GM19351 (cell line): Measurements from ENCODE around the gene SLC12A7.
"Not testable (repeated sequence)": the region's sequence is repeated elsewhere in the genome, so short reads cannot be mapped to it uniquely, and the experiment has no call there.

Source experiments
- ATAC-seq: cut with Tn5 transposase; IDR thresholded peaks from one replicate; pipeline ENCODE4 v1.9.1; 2021; ENCODE audit warnings: mild to moderate bottlenecking, moderate library complexity; ENCODE audit not compliant: unreplicated experiment

SLC12A7 gene

DNA sequence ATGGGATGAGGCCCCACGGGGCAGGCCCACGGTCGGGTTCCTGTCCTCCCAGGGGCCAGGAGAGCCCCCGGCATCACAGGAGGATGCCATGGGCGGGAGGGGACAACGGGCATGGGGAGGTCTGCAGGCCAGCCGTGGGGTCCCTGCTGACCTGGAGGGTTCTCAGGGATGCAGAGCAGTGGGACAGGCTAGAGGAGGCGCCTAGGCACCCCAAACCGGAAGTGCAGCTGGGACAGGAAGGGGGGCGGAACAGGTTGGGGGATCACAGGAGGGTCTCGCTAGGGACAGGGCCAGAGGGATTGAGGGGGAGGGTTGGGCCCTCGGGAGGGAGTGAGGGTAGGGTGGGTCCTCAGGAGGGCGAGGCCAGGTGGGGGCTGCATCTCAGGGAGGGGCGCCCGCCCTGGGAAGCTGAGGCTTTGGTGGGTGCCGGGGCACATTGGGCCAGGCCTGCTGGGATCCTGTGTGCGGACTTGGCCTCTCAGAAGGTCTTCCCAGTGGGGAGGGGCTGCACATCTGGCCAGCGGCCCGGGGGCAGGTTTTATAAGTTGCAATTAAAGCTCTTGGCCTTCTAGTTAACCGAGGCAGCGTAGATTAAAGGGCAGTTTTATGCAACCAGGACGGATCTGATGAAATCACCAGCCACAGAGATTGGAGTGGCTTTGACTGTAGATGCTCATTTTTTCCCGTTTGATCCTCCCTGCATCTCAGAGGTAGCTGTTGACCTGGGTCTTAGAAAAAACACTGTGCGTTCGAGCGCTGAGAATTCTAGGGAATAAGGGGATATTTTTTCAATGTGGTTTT is 83.2 kb downstream of the SLC12A7 start:
- no peak for ATAC-seq

DNA sequence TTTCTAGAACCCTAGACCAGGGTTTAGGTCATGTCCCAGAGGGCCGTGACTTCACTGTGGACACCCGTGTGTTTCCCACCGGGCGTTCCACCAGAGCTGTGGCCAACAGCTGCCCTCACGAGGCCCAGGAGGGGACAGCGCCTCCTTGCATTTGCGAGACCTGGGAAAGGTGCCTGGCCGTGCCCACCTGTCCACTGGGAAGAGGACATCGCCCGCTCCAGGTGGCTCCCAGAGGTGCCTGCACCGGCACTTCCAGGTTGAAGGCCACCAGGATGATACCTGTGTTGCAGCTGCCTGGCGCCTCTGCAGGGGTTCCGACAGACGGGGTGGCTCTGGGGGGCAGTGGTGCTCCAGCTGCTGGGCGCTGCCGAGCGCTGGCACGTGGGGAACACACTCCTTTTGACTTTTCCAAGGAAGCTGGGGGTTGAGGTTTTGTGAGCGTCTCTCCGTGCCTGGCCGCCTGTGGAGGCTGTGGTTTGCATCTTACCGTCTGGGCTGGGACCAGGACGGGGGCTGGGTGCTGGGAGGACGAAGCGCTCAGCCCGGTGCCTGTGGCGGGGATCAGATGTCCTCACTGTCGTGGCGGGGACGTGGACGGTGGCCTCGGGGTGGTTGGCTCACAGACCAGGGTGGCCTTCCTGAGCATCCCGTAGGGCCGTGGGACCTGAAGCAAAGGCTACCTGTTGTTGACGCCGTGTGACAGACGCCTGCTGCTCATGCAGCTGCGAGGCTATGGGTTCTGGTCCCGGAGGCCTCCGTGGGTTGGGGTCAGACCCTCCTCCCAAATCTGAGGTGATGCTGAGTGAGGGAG is 84.0 kb downstream of the SLC12A7 start:
- no peak for ATAC-seq

DNA sequence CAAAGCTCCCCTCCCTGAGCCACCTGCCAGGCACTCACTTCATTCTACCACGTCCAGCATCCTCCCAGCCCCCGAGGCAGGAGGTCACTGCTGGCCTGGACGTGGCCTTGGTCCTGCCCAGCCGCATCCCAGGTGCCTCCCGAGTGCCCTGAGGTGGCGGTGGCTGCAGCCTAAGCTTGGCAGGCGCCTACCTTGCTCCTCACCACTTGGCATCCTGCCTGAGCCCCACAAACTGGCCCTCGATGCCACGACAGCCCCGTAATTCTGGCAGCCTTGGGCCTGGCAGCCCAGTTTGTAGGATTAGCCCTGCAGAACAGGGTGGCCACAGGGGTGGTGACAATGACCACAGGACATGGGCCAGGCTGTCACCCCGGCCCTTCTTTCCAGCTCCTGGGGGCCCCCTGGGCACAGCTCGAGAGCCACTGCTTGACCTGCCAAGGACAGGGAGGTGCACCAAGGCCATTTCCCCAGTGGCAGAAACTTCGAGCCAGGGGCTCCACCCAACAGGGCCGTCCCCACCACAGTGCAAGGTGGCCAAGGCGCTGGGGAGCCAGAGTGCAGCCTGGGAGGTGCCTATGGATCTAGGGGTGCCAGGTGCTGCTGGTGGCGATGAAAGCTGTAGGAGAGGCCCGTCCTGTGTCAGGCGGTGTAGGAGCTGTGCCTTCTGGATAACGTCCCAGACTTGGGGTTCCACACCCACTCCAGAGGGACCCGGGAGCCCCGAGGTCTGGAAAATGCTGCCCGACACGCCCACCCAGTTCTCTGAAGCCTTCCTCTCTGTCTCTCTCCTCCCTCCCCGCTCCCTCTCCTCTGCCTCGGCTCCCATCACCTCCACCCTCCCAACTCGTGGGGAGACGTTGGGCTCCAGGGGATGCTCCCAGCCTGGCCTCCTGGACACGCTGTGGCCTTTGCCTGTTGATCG is 84.9 kb downstream of the SLC12A7 start:
- ATAC-seq = no peak

- not testable (repeated sequence) for ATAC-seq
Measured at GRCh38 chr5:1021969-1022336, 89.9 kb downstream of the SLC12A7 start.

- ATAC-seq = no peak
Measured at GRCh38 chr5:1021136-1021968, 90.5 kb downstream of the SLC12A7 start.

GRCh38 chr5:1020452-1020961 is 91.4 kb downstream of the SLC12A7 start:
- ATAC-seq = no peak

- no peak for ATAC-seq
Measured at GRCh38 chr5:1019001-1019905, 92.6 kb downstream of the SLC12A7 start.

DNA sequence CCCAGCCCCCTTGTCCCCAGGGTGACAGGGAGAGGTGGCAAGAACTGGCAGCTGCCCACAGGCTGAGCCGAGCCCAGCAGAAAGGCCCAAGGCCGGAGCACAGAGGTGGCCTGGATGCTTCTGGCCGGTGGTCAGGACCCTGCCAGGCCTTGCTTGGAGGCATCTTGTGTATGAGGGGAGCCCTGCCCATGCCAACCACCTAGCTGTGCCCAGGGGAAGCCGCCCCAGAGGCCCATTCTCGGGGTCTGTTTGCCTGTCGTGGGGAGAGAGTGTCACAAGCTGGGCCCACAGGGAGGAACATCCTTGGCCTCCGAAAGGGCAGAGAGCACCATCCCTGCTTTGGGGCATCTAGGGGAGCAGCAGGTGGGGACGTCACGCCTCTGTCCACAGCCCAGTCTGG is 93.3 kb downstream of the SLC12A7 start:
- ATAC-seq = no peak

DNA sequence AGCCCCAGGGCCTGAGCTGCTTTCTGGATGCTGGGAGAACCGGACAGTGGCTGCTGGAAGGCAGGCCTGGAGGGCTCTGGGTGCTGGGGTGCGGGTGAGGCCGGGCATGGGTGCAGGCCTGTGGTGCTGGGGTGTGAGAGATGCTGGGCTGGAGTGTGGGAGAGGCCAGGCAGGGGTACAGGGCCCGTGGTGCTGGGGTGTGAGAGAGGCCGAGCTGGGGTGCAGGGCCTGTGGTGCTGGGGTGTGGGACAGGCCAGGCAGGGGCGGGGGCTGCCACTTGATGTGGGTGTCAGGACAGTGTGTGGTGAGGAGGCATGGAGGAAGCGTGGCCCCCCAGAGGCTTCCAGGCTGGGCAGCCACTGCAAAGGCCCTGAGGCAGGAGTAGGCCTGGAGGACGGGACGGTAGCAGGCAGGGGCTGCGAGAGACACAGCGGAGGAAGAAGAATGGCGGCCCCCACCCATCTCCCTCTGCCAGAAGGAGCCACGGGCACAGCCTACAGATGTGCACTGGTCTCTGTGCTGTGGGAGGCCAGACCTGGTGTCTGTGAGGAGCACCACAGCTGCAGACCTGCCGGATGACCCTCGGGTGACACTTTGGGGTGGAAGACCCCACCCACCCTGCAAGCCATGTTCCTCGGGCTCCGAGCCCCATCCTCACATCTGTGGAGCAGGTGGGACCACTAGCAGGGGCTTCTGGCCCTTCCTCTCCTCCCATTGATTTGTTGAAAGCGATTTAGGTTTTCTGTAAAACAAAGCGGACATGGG is 94.0 kb downstream of the SLC12A7 start:
- ATAC-seq = no peak

- ATAC-seq = no peak
Measured at GRCh38 chr5:1017056-1017455, 94.8 kb downstream of the SLC12A7 start.

DNA sequence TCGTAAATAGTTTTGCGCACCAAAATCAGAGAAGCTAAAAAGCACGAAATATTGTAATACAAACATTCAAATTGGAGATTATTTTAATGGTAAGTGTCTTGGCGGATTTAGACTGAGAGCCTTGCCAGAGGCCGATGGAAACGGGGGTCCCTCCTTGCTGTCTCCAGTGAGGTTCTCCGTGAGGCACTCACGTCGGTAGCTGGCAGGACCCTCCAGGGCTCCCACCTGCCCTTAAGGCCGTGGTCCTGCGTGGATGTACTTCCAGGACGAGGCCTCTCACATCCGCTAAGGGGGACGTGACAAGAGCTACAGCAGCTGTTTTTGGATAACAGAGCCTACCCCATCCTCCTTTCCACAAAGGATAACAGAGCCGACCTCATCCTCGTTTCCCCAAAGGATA is 95.4 kb downstream of the SLC12A7 start:
- no peak for ATAC-seq

DNA sequence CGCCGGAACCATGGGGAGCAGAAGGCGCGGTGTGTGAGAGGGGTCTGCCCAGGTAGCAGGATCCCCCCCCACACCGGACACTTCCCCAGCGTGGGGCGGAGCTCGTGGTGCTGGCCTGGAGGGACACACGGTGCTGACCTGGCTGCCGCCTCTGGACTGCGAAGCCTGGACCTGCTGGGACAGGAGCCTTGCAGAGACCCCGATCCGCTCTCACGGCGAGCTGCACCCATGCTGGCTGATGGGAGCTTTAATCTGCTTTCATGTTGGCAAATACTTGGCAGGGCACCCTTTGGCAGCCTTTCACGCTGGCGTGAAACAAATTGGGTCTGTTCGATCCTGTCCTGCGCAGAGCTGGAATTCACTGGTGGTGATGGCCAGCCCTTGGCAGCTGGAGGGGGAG is 95.8 kb downstream of the SLC12A7 start:
- ATAC-seq = no peak

DNA sequence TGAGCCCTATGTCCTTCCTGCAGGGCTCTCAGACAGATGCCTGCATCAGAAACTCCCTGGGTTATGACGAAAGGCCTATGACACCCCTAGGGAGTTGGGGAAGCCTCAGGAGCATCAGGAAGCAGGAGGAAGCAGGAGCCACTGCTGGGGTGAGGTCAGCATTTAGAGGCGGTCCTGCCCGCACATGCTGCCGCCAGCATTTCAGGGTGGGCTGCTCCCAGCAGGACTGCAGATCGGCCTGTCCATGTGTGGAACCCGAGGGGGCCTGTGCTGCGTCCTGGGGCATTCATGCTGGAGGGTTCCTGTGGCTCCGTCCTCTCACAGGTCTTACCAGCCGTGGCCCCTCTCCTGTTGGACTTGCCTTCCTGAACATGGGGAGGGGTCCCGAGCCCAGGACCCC is 96.4 kb downstream of the SLC12A7 start:
- no peak for ATAC-seq

DNA sequence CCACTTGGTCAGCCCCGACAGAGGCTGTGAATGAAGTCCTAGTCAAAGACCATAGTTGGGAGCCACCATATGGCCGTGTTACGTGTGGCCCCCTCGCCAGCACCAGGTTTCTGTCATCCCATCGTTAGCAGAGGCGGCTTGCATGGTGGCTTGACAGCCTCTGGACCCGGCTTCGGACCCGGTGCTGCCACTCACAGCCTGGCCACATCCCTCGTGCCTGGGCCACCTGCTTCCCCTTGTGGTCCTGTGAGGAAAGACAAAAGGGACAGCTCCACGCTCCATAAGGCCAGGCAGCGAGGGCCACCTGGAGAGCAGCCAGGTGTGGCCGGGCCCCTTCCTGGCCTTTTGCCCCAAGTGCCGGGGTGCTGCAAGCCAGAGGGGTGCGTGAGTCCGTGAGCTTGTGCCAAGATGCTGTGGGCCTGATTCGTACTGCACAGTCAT is 97.1 kb downstream of the SLC12A7 start:
- no peak for ATAC-seq

DNA sequence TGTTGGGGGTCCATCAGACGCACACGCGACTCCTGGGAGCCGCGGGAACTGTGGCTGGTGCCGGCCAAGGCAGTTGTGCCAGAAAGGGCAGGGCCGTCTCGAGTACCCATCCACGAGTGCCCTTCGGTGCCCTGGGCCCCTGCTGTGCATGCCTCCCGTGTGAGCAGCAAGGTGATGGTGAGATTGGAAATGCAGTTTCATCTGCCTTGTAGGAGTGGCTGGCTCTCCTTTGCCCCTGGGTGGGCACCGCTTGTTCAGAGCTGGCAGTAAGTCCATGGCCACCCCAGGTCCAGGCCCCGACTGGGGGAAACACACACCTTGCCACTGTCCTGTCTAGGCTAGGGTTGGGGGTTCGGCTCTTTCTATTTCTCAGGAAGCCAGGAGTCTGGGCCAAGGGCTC is 97.5 kb downstream of the SLC12A7 start:
- no peak for ATAC-seq

- ATAC-seq = no peak
Measured at GRCh38 chr5:1013948-1014301, 97.9 kb downstream of the SLC12A7 start.

- ATAC-seq = no peak
Measured at GRCh38 chr5:1013238-1013947, 98.5 kb downstream of the SLC12A7 start.

GRCh38 chr5:1012900-1013237 is 99.0 kb downstream of the SLC12A7 start:
- no peak for ATAC-seq
